HCT116 (cell line): ENCODE data around the gene IL11. TPM values are rescaled to one million over a fixed set of nuclear protein-coding genes. Genes with fewer than 3 reads are reported as not detected.

ENCODE experiments used
- ATAC-seq: fragments of 200-7000 bp; cut with Tn5 transposase; 2 replicates; pipeline ENCODE4 v1.9.1; 2020; ENCODE audit warnings: mild to moderate bottlenecking, moderate library complexity
- BruUV-seq: library from RNA; stranded (reverse); fragments of 400-500 nt; replicated peaks from 2 replicates; lab custom pipeline; 2021; lab: Mats Ljungman, UMichigan
- CTCF ChIA-PET: fragments of 300-600 bp; sonication (Branson Sonifier 250); formaldehyde crosslinking; loops from one replicate; lab custom pipeline; 2021; ENCODE audit warnings: antibody characterized with exemption; lab: Charles Lee
- POLR2A ChIA-PET: fragments of 300-600, 350-600 bp; sonication (Branson Sonifier 250); formaldehyde crosslinking; loops from one replicate; lab custom pipeline; 2021; ENCODE audit warnings: antibody characterized with exemption; lab: Charles Lee
- RAD21 ChIA-PET, 2 experiments: fragments of 300-600 bp; sonication (Branson Sonifier 250); formaldehyde crosslinking; loops; one replicate each; lab custom pipeline; 2023; ENCODE audit warnings: low total read pairs in 2 of 2; ENCODE audit not compliant: uncharacterized antibody in 2 of 2, unreplicated experiment in 2 of 2, low non-redundant PET in 1 of 2; lab: Charles Lee
- DNase-seq: peaks from one replicate; pipeline ENCODE4 v3.0.0-alpha.2; 2010; ENCODE audit warnings: low read depth, low spot score
- H2AFZ ChIP-seq: fragments of 200-600 bp; shearing (Covaris generic), sonication (generic); 2 replicates; pipeline ENCODE4 v1.6.1; 2017; ENCODE audit warnings: low read depth, mixed run types, mixed read lengths, antibody characterized with exemption, low read length; ENCODE audit not compliant: poor library complexity, severe bottlenecking
- H3K27ac ChIP-seq: 2 replicates; pipeline ENCODE4 v1.5.1; 2012; ENCODE audit warnings: low read depth, low read length
- H3K27me3 ChIP-seq: fragments of 200-600 bp; sonication (generic); 2 replicates; pipeline ENCODE4 v1.6.1; 2016; ENCODE audit warnings: mixed run types, low read length, mixed read lengths; ENCODE audit not compliant: insufficient read depth
- H3K36me3 ChIP-seq, 2 experiments: fragments of 200-500 bp in 1 of 2; fragments of 200-600 bp in 1 of 2; sonication (Bioruptor generic) in 1 of 2; sonication (generic) in 1 of 2; 2 replicates each; pipeline versions ENCODE4 v1.5.1 to v1.6.1; 2014 to 2016; ENCODE audit warnings: low read length in 2 of 2, inconsistent platforms in 1 of 2, mixed read lengths in 1 of 2, mixed run types in 1 of 2; ENCODE audit not compliant: insufficient read depth in 2 of 2, control insufficient read depth in 1 of 2
- H3K4me1 ChIP-seq, 2 experiments: fragments of 200-600 bp in 1 of 2; sonication (generic) in 1 of 2; 2 replicates each; pipeline versions ENCODE4 v1.5.1 to v1.6.1; 2012 to 2017; ENCODE audit warnings: low read length in 2 of 2, inconsistent platforms in 1 of 2, mild to moderate bottlenecking in 1 of 2, mixed read lengths in 1 of 2, mixed run types in 1 of 2, moderate library complexity in 1 of 2; ENCODE audit not compliant: insufficient read depth in 2 of 2, control insufficient read depth in 1 of 2
- H3K4me2 ChIP-seq: fragments of 200-600 bp; sonication (generic); 2 replicates; pipeline ENCODE4 v1.6.1; 2017; ENCODE audit warnings: mixed run types, low read length, mixed read lengths
- H3K4me3 ChIP-seq, 2 experiments: fragments of 200-600 bp in 1 of 2; sonication (generic) in 1 of 2; replicated peaks in 1 of 2; 2 replicates each; pipeline ENCODE4 v1.5.1; 2011 to 2016; ENCODE audit warnings: low read length in 2 of 2, control low read depth in 1 of 2, low read depth in 1 of 2, mild to moderate bottlenecking in 1 of 2, mixed read lengths in 1 of 2, mixed run types in 1 of 2
- H3K79me2 ChIP-seq: fragments of 200-600 bp; sonication (generic); 2 replicates; pipeline ENCODE4 v1.6.1; 2017; ENCODE audit warnings: mild to moderate bottlenecking, mixed run types, low read length, moderate library complexity, mixed read lengths; ENCODE audit not compliant: insufficient read depth
- H3K9ac ChIP-seq: fragments of 200-600 bp; sonication (generic); 2 replicates; pipeline ENCODE4 v1.6.1; 2016; ENCODE audit warnings: low read length, mixed read lengths
- H3K9me2 ChIP-seq: fragments of 200-600 bp; sonication (generic), shearing (Covaris generic); 2 replicates; pipeline ENCODE4 v1.6.1; 2017; ENCODE audit warnings: mixed run types, mild to moderate bottlenecking, moderate library complexity; ENCODE audit not compliant: insufficient read depth
- H3K9me3 ChIP-seq, 2 experiments: fragments of 200-500 bp in 1 of 2; fragments of 200-600 bp in 1 of 2; sonication (Bioruptor generic) in 1 of 2; sonication (generic) in 1 of 2; 2 replicates each; pipeline ENCODE4 v1.6.1; 2014 to 2017; ENCODE audit warnings: low read length in 2 of 2, mixed read lengths in 2 of 2, inconsistent platforms in 1 of 2, low read depth in 1 of 2, mild to moderate bottlenecking in 1 of 2, mixed run types in 1 of 2, moderate library complexity in 1 of 2; ENCODE audit not compliant: control insufficient read depth in 1 of 2, insufficient read depth in 1 of 2
- H4K20me1 ChIP-seq: fragments of 200-600 bp; sonication (generic), shearing (Covaris generic); 2 replicates; pipeline ENCODE4 v1.6.1; 2017; ENCODE audit warnings: mixed run types, mild to moderate bottlenecking, moderate library complexity; ENCODE audit not compliant: insufficient read depth
- CBX3 ChIP-seq: IDR thresholded peaks from 2 replicates; pipeline ENCODE4 v1.6.1; 2012; ENCODE audit warnings: low read depth
- EGR1 ChIP-seq: IDR thresholded peaks from 2 replicates; pipeline ENCODE4 v1.6.1; 2012; ENCODE audit warnings: low read depth
- EZH2 ChIP-seq: fragments of 200-600 bp; sonication (generic); IDR thresholded peaks from 2 replicates; pipeline ENCODE4 v1.6.1; 2017; ENCODE audit warnings: antibody characterized with exemption, mixed run types
- EZH2phosphoT487 ChIP-seq: fragments of 200-600 bp; IDR thresholded peaks from 2 replicates; pipeline ENCODE4 v1.6.1; 2018; ENCODE audit warnings: antibody characterized with exemption, borderline replicate concordance
- FOSL1 ChIP-seq: IDR thresholded peaks from 2 replicates; pipeline ENCODE4 v1.6.1; 2012; ENCODE audit warnings: low read depth
- JUND ChIP-seq: IDR thresholded peaks from 2 replicates; pipeline ENCODE4 v1.6.1; 2012
- POLR2A ChIP-seq: IDR thresholded peaks from 2 replicates; pipeline ENCODE4 v1.7.0; 2011; ENCODE audit warnings: borderline replicate concordance; ENCODE audit not compliant: insufficient read depth, insufficient read length; ENCODE audit errors: extremely low read depth
- POLR2AphosphoS5 ChIP-seq: IDR thresholded peaks from 2 replicates; pipeline ENCODE4 v1.6.1; 2011; ENCODE audit warnings: mild to moderate bottlenecking, low read depth, low read length, moderate library complexity
- RAD21 ChIP-seq: IDR thresholded peaks from 2 replicates; pipeline ENCODE4 v1.6.1; 2012; ENCODE audit warnings: low read depth, mild to moderate bottlenecking
- SP1 ChIP-seq: IDR thresholded peaks from 2 replicates; pipeline ENCODE4 v1.6.1; 2012; ENCODE audit warnings: low read depth
- SRF ChIP-seq: IDR thresholded peaks from 2 replicates; pipeline ENCODE4 v1.6.1; 2012; ENCODE audit warnings: low read depth
- YY1 ChIP-seq: IDR thresholded peaks from 2 replicates; pipeline ENCODE4 v1.6.1; 2011; ENCODE audit warnings: low read length, low read depth, moderate library complexity, mild to moderate bottlenecking; ENCODE audit not compliant: insufficient replicate concordance; ENCODE audit errors: extremely low read depth
- ZFX ChIP-seq: fragments of 450-650 bp; IDR thresholded peaks from 2 replicates; pipeline ENCODE4 v1.6.1; 2017
- ZNF274 ChIP-seq: fragments of 200-500 bp; sonication (Bioruptor generic); IDR thresholded peaks from 2 replicates; pipeline ENCODE4 v1.6.1; 2014; ENCODE audit warnings: mild to moderate bottlenecking, low read depth, low read length, inconsistent platforms
- intact Hi-C: fragments of 100-400 bp; cut with micrococcal nuclease; formaldehyde crosslinking; loops from 2 replicates; pipeline ENCODE4 v1.10.0; 2022
- total RNA-seq: library from RNA; stranded (reverse); gene quantifications from one replicate; pipeline ENCODE4 v1.2.1, GENCODE V29; 2021; ENCODE audit not compliant: unreplicated experiment
- TF ChIP-seq, protein P1 (sequence below): IDR thresholded peaks from 2 replicates; pipeline ENCODE4 v1.6.1; 2012
- TF ChIP-seq, protein P2 (sequence below): IDR thresholded peaks from 2 replicates; pipeline ENCODE4 v1.6.1; 2011; ENCODE audit warnings: mild to moderate bottlenecking, low read length, moderate library complexity; ENCODE audit not compliant: insufficient replicate concordance; ENCODE audit errors: extremely low read depth
- TF ChIP-seq, protein P3 (sequence below): IDR thresholded peaks from 2 replicates; pipeline ENCODE4 v1.6.1; 2012; ENCODE audit warnings: low read depth

The IL11 gene
- total RNA-seq, 1 experiment from 2014 or later, result 2.8 TPM

DNA sequence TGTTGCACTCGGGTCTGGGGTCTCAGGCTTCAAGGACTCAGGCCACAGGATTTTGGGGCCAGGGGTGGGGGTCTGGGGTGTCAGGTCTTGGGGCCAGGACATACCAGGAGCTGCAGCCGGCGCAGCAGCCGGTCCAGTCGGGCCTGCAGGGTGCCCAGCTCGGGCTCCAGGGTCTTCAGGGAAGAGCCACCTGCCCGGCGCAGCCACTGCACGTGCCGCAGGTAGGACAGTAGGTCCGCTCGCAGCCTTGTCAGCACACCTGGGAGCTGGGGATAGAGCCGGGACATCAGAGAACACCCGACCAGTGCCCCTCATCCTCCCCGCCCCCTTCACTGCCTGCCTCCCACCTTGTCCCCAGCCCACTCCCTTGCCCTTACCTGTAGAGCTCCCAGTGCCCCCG is 2.2 kb downstream of the IL11 start:
- Histone ChIP-seq H3K9ac (no peak overlapping the region), H4K20me1 (no peaks in the 10 kb centered on the region), H3K79me2 (no peaks in the 10 kb centered on the region), H3K9me2 (no peaks in the 10 kb centered on the region), H3K4me3 (no peak overlapping the region), H3K36me3 (no peaks in the 10 kb centered on the region), H3K4me2 (no peak overlapping the region), H3K9me3 (no peaks in the 10 kb centered on the region), H2AFZ (no peak overlapping the region), H3K4me1 (peaks cover 9 to 24% of the 10 kb centered on the region in 2 experiments; a peak in 3 of 4 replicates), H3K27me3 (no peaks in the 10 kb centered on the region), H3K27ac (no peak overlapping the region)
- BruUV-seq, result no TSS peak
- ChIA-PET RAD21 (no interaction called here), CTCF (no interaction called here), POLR2A (interaction anchor here (1.9 to 2.1 kb wide), 2 partner anchors 22 to 29 kb away, joined by 6 to 7 read pairs; partner anchors contain the start of gene KMT5C)
- intact Hi-C loops, result no loop called here
- DNase-seq, result no peak
- ATAC-seq, result no peak
- TF ChIP-seq POLR2AphosphoS5, result no peak
- no peak for TF ChIP-seq FOSL1
- no peak for TF ChIP-seq EGR1
- no peak for TF ChIP-seq SRF
- TF ChIP-seq JUND, result no peak
- TF ChIP-seq, protein P1, sequence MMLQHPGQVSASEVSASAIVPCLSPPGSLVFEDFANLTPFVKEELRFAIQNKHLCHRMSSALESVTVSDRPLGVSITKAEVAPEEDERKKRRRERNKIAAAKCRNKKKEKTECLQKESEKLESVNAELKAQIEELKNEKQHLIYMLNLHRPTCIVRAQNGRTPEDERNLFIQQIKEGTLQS, result no peak

DNA sequence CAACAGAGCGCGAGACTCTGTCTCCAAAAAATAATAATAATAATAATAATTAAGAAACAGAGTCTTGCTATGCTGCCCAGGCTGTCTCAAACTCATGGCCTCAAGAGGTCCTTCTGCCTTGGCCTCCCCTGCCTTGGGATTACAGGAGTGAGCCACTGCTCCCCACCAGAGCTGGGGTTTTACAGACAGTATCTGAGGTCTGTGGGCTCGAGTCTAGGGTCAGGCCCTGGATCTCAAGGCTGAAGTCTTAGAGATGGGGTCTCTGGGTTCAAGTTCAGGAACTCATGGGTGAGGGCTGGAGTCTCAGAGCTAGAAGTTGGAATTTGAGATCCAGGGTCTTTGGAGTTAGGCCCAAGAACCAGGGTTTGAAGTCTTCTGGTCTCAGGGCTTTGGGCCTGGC is 3.5 kb downstream of the IL11 start:
- DNase-seq (no peak), ATAC-seq (no peak)
- no peaks in the 10 kb centered on the region for H3K36me3 ChIP-seq
- no peak overlapping the region for H3K4me3 ChIP-seq
- no peaks in the 10 kb centered on the region for H3K9me3 ChIP-seq
- CTCF ChIA-PET, result no interaction called here
- no peaks in the 10 kb centered on the region for H3K79me2 ChIP-seq
- intact Hi-C loops, result no loop called here
- H3K9ac ChIP-seq, result no peak overlapping the region
- no peak overlapping the region for H2AFZ ChIP-seq
- no peak overlapping the region for H3K4me2 ChIP-seq
- POLR2A ChIA-PET, result no interaction called here
- RAD21 ChIA-PET, result no interaction called here
- no peaks in the 10 kb centered on the region for H4K20me1 ChIP-seq
- H3K27me3 ChIP-seq, result no peaks in the 10 kb centered on the region
- no peaks in the 10 kb centered on the region for H3K9me2 ChIP-seq
- H3K4me1 ChIP-seq, result peaks cover 3 to 17% of the 10 kb centered on the region in 2 experiments; a peak in 3 of 4 replicates
- H3K27ac ChIP-seq, result no peak overlapping the region
- no TSS peak for BruUV-seq
- no peak for TF ChIP-seq SP1
- no peak for TF ChIP-seq EGR1
- TF ChIP-seq POLR2A, result no peak
- no peak for TF ChIP-seq EZH2
- TF ChIP-seq ZFX, result no peak
- TF ChIP-seq, protein P2, sequence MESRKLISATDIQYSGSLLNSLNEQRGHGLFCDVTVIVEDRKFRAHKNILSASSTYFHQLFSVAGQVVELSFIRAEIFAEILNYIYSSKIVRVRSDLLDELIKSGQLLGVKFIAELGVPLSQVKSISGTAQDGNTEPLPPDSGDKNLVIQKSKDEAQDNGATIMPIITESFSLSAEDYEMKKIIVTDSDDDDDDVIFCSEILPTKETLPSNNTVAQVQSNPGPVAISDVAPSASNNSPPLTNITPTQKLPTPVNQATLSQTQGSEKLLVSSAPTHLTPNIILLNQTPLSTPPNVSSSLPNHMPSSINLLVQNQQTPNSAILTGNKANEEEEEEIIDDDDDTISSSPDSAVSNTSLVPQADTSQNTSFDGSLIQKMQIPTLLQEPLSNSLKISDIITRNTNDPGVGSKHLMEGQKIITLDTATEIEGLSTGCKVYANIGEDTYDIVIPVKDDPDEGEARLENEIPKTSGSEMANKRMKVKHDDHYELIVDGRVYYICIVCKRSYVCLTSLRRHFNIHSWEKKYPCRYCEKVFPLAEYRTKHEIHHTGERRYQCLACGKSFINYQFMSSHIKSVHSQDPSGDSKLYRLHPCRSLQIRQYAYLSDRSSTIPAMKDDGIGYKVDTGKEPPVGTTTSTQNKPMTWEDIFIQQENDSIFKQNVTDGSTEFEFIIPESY, result no peak
- TF ChIP-seq CBX3, result no peak
- TF ChIP-seq EZH2phosphoT487, result no peak
- no peak for TF ChIP-seq SRF
- TF ChIP-seq JUND, result no peak
- no peak for TF ChIP-seq RAD21
- TF ChIP-seq YY1, result no peak
- no peak for TF ChIP-seq ZNF274
- TF ChIP-seq, protein P3, sequence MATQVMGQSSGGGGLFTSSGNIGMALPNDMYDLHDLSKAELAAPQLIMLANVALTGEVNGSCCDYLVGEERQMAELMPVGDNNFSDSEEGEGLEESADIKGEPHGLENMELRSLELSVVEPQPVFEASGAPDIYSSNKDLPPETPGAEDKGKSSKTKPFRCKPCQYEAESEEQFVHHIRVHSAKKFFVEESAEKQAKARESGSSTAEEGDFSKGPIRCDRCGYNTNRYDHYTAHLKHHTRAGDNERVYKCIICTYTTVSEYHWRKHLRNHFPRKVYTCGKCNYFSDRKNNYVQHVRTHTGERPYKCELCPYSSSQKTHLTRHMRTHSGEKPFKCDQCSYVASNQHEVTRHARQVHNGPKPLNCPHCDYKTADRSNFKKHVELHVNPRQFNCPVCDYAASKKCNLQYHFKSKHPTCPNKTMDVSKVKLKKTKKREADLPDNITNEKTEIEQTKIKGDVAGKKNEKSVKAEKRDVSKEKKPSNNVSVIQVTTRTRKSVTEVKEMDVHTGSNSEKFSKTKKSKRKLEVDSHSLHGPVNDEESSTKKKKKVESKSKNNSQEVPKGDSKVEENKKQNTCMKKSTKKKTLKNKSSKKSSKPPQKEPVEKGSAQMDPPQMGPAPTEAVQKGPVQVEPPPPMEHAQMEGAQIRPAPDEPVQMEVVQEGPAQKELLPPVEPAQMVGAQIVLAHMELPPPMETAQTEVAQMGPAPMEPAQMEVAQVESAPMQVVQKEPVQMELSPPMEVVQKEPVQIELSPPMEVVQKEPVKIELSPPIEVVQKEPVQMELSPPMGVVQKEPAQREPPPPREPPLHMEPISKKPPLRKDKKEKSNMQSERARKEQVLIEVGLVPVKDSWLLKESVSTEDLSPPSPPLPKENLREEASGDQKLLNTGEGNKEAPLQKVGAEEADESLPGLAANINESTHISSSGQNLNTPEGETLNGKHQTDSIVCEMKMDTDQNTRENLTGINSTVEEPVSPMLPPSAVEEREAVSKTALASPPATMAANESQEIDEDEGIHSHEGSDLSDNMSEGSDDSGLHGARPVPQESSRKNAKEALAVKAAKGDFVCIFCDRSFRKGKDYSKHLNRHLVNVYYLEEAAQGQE, result no peak
